ENCODE data around the gene SCO1. TPM values are rescaled to one million over a fixed set of nuclear protein-coding genes. Genes with fewer than 3 reads are reported as not detected.
A peak's percentile ranks its signal among the peaks of the same experiment; 100 is the strongest.

SCO1 gene
- total and polyA plus RNA-seq, 2 donors (not counting 1 experiment from before 2014, with no cell fraction given): 16.7 to 56.6 TPM

DNA sequence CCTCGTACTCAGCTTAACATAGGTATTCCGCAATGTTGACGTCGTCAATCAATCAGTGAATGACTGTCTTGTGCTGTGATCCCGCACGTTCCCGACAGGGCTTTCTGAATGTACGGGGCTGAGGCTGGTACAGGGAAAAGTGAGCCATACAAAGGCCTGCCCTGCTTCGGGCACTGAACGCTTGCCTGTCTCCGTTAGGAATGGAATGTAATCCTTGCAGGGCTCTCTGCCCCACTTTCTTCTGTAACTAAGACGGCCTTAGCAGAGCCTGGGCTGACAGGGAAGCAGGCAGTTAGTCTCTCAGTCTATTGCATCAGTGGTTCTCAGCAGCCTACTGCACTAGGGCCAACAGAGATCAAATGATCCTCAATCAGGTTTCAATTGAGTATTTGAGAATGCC, 24.0 kb downstream of the SCO1 start:
- no peaks in the 10 kb centered on the region for H3K4me1 ChIP-seq (ENCODE audit: control insufficient read depth, extremely low read depth, insufficient read depth, low read length)
- TF ChIP-seq CTCF (conservative IDR thresholded peaks at IDR 0.05 in 1 of 2, IDR thresholded peaks at IDR 0.05 in 1 of 2; ENCODE audit: low read depth in 1 of 2, low read length in 2 of 2) (no peak), EZH2 (IDR thresholded peaks at IDR 0.05; ENCODE audit: low read length, missing control alignments) (no peak)
- no peak for DNase-seq (ENCODE audit: low read depth in 2 of 2)
- H3K9me3 ChIP-seq (ENCODE audit: control insufficient read depth, insufficient read depth, low read depth, low read length): no peaks in the 10 kb centered on the region
- H3K9ac ChIP-seq (ENCODE audit: insufficient read depth, low read length): no peak overlapping the region
- H3K4me3 ChIP-seq (replicated peaks in 1 of 4; ENCODE audit: control extremely low read depth in 1 of 4, insufficient read depth in 1 of 4, low read depth in 3 of 4, low read length in 4 of 4): no peak overlapping the region
- H3K79me2 ChIP-seq (ENCODE audit: control insufficient read depth, insufficient read depth, low read length): no peaks in the 10 kb centered on the region
- peaks cover 2% of the 10 kb centered on the region for H3K36me3 ChIP-seq (ENCODE audit: control insufficient read depth, insufficient read depth, low read length)
- H3K4me2 ChIP-seq (ENCODE audit: extremely low read depth, insufficient read depth, low read length): no peak overlapping the region
- H3K27me3 ChIP-seq (ENCODE audit: control insufficient read depth, insufficient read depth, low read length): no peaks in the 10 kb centered on the region
- no peak overlapping the region for H2AFZ ChIP-seq (ENCODE audit: low read length)
- H3K27ac ChIP-seq (ENCODE audit: insufficient read depth, low read length): no peak overlapping the region
- H4K20me1 ChIP-seq (ENCODE audit: control insufficient read depth, extremely low read depth, insufficient read depth, low read length): no peaks in the 10 kb centered on the region

GRCh38 chr17:10668775-10669174, 28.6 kb downstream of the SCO1 start:
- Histone ChIP-seq H3K4me3 (replicated peaks in 1 of 4; ENCODE audit: control extremely low read depth in 1 of 4, insufficient read depth in 1 of 4, low read depth in 3 of 4, low read length in 4 of 4) (no peak overlapping the region), H4K20me1 (ENCODE audit: control insufficient read depth, extremely low read depth, insufficient read depth, low read length) (no peaks in the 10 kb centered on the region), H3K4me2 (ENCODE audit: extremely low read depth, insufficient read depth, low read length) (no peak overlapping the region), H3K27me3 (ENCODE audit: control insufficient read depth, insufficient read depth, low read length) (no peaks in the 10 kb centered on the region), H3K9me3 (ENCODE audit: control insufficient read depth, insufficient read depth, low read depth, low read length) (no peaks in the 10 kb centered on the region), H2AFZ (ENCODE audit: low read length) (no peak overlapping the region), H3K4me1 (ENCODE audit: control insufficient read depth, extremely low read depth, insufficient read depth, low read length) (no peaks in the 10 kb centered on the region), H3K9ac (ENCODE audit: insufficient read depth, low read length) (no peak overlapping the region), H3K36me3 (ENCODE audit: control insufficient read depth, insufficient read depth, low read length) (no peaks in the 10 kb centered on the region), H3K27ac (ENCODE audit: insufficient read depth, low read length) (no peak overlapping the region), H3K79me2 (ENCODE audit: control insufficient read depth, insufficient read depth, low read length) (no peaks in the 10 kb centered on the region)
- DNase-seq (ENCODE audit: low read depth in 2 of 2): peak; percentile 24 to 82
- no peak for TF ChIP-seq CTCF (conservative IDR thresholded peaks at IDR 0.05 in 1 of 2, IDR thresholded peaks at IDR 0.05 in 1 of 2; ENCODE audit: low read depth in 1 of 2, low read length in 2 of 2)
- no peak for TF ChIP-seq EZH2 (IDR thresholded peaks at IDR 0.05; ENCODE audit: low read length, missing control alignments)

GRCh38 chr17:10666906-10667305, 30.4 kb downstream of the SCO1 start:
- no peaks in the 10 kb centered on the region for H3K27me3 ChIP-seq (ENCODE audit: control insufficient read depth, insufficient read depth, low read length)

More at GRCh38 chr17:10666906-10667305, 30.4 kb downstream of the SCO1 start:
- H3K36me3 ChIP-seq (ENCODE audit: control insufficient read depth, insufficient read depth, low read length): no peaks in the 10 kb centered on the region
- H3K9ac ChIP-seq (ENCODE audit: insufficient read depth, low read length): no peak overlapping the region
- peak in 1 of 2 donors; percentile 28 for DNase-seq (ENCODE audit: low read depth in 2 of 2)
- H3K27ac ChIP-seq (ENCODE audit: insufficient read depth, low read length): no peak overlapping the region
- no peak for TF ChIP-seq EZH2 (IDR thresholded peaks at IDR 0.05; ENCODE audit: low read length, missing control alignments)
- no peak for TF ChIP-seq CTCF (conservative IDR thresholded peaks at IDR 0.05 in 1 of 2, IDR thresholded peaks at IDR 0.05 in 1 of 2; ENCODE audit: low read depth in 1 of 2, low read length in 2 of 2)
- no peak overlapping the region for H3K4me2 ChIP-seq (ENCODE audit: extremely low read depth, insufficient read depth, low read length)
- no peak overlapping the region for H2AFZ ChIP-seq (ENCODE audit: low read length)
- no peaks in the 10 kb centered on the region for H3K9me3 ChIP-seq (ENCODE audit: control insufficient read depth, insufficient read depth, low read depth, low read length)
- no peak overlapping the region for H3K4me3 ChIP-seq (replicated peaks in 1 of 4; ENCODE audit: control extremely low read depth in 1 of 4, insufficient read depth in 1 of 4, low read depth in 3 of 4, low read length in 4 of 4)
- H3K4me1 ChIP-seq (ENCODE audit: control insufficient read depth, extremely low read depth, insufficient read depth, low read length): no peaks in the 10 kb centered on the region
- no peaks in the 10 kb centered on the region for H4K20me1 ChIP-seq (ENCODE audit: control insufficient read depth, extremely low read depth, insufficient read depth, low read length)
- H3K79me2 ChIP-seq (ENCODE audit: control insufficient read depth, insufficient read depth, low read length): no peaks in the 10 kb centered on the region

Measured in fibroblast of lung (primary cell).